K562 (cell line): Measurements from ENCODE around the gene PSRC1. TPM values are rescaled to one million over a fixed set of nuclear protein-coding genes. Genes with fewer than 3 reads are reported as not detected.

ENCODE experiments used
- ARHGAP35 ChIP-seq: fragments of 450-650 bp; IDR thresholded peaks from 2 replicates; pipeline ENCODE4 v1.6.1; 2018; ENCODE audit not compliant: partially characterized antibody
- BRF2 ChIP-seq: IDR thresholded peaks from 3 replicates; pipeline ENCODE4 v1.6.1; 2011; ENCODE audit warnings: borderline replicate concordance, mild to moderate bottlenecking; ENCODE audit not compliant: insufficient read length, insufficient read depth
- FOXK2 ChIP-seq, 2 experiments: fragments of 450-650 bp; IDR thresholded peaks in 1 of 2; conservative IDR thresholded peaks in 1 of 2; 2 replicates each; pipeline ENCODE4 v1.6.1; 2016; ENCODE audit warnings: low read depth in 2 of 2, mild to moderate bottlenecking in 1 of 2
- GATA2 ChIP-seq: sonication (generic); formaldehyde crosslinking; IDR thresholded peaks from 2 replicates; pipeline ENCODE4 v1.4.0; 2020; ENCODE audit warnings: mild to moderate bottlenecking, missing genetic modification reagents
- ILF3 ChIP-seq: fragments of 450-650 bp; IDR thresholded peaks from 2 replicates; pipeline ENCODE4 v1.6.1; 2018; ENCODE audit warnings: antibody characterized with exemption, mild to moderate bottlenecking, moderate library complexity, borderline replicate concordance
- KHSRP ChIP-seq: fragments of 450-650 bp; IDR thresholded peaks from 2 replicates; pipeline ENCODE4 v1.6.1; 2017
- NR4A1 ChIP-seq, 2 experiments: fragments of 250-450 bp in 1 of 2; fragments of 450-650 bp in 1 of 2; sonication (Bioruptor Pico) in 1 of 2; IDR thresholded peaks; 2 replicates each; pipeline versions ENCODE4 v1.4.0 to v1.6.1; 2016 to 2020; ENCODE audit warnings: mild to moderate bottlenecking in 2 of 2, missing compliant biosample characterization in 1 of 2, missing genetic modification characterization in 1 of 2, moderate library complexity in 1 of 2
- PKNOX1 ChIP-seq: fragments of 450-650 bp; IDR thresholded peaks from 2 replicates; pipeline ENCODE4 v1.6.1; 2016
- SMAD4 ChIP-seq: fragments of 250-450 bp; sonication (Bioruptor Pico); conservative IDR thresholded peaks from 2 replicates; pipeline ENCODE4 v1.8.0; 2021; ENCODE audit warnings: inconsistent platforms, mild to moderate bottlenecking, moderate library complexity
- SMARCB1 ChIP-seq: IDR thresholded peaks from 2 replicates; pipeline ENCODE4 v1.6.1; 2011; ENCODE audit warnings: improper control_type of control experiment, low read depth; ENCODE audit not compliant: insufficient read length
- STAT5B ChIP-seq: fragments of 250-450 bp; sonication (Bioruptor Pico); IDR thresholded peaks from 2 replicates; pipeline ENCODE4 v1.8.0; 2021; ENCODE audit warnings: mild to moderate bottlenecking, inconsistent platforms
- TAF15 ChIP-seq: fragments of 200-400 bp; formaldehyde crosslinking; IDR thresholded peaks from 2 replicates; pipeline ENCODE4 v1.6.1; 2017; ENCODE audit warnings: mild to moderate bottlenecking, low read depth, low read length, moderate library complexity
- TFE3 ChIP-seq: fragments of 450-650 bp; formaldehyde crosslinking; IDR thresholded peaks from 2 replicates; pipeline ENCODE4 v1.4.0; 2020; ENCODE audit warnings: mild to moderate bottlenecking, mixed read lengths
- ZBTB34 ChIP-seq: fragments of 250-450 bp; sonication (Bioruptor Pico); IDR thresholded peaks from 2 replicates; pipeline ENCODE4 v1.8.0; 2021; ENCODE audit warnings: mild to moderate bottlenecking, moderate library complexity
- ZNF512 ChIP-seq: IDR thresholded peaks from 2 replicates; pipeline ENCODE4 v1.6.1; 2016; ENCODE audit warnings: missing genetic modification characterization, missing compliant biosample characterization
- ZNF76 ChIP-seq: fragments of 250-450 bp; sonication (Bioruptor Pico); IDR thresholded peaks from 2 replicates; pipeline ENCODE4 v1.4.0; 2020; ENCODE audit warnings: mild to moderate bottlenecking, moderate library complexity, borderline replicate concordance
- polyA plus RNA-seq, 8 experiments: library from polyadenylated mRNA; depleted of rRNA in 4 of 8; stranded (reverse) in 5 of 8; unstranded in 3 of 8; fragments of >200 nt; fragmentation: Nextera tagmentation in 2 of 8; fragmentation: Illumina TruSeq in 1 of 8; extraction: Ambion mirVana in 2 of 8; extraction: Trizol in 1 of 8; gene quantifications; 2 replicates each; pipeline versions ENCODE4 v1.2.1 to v1.2.3, GENCODE V29; 2011 to 2014; ENCODE audit warnings: inconsistent platforms in 1 of 8, missing spikeins in 1 of 8
- total RNA-seq, 7 experiments: library from RNA; depleted of rRNA in 6 of 7; stranded (reverse); fragments of >200 nt in 6 of 7; fragmentation: Illumina TruSeq in 2 of 7; extraction: Trizol in 2 of 7; gene quantifications; 2 replicates each; pipeline versions ENCODE4 v1.2.1 to v1.2.3, GENCODE V29; 2011 to 2021; ENCODE audit warnings: low replicate concordance in 1 of 7

PSRC1 gene
- total and polyA plus RNA-seq, 9 of the 15 experiments (the other 6 are each of a cell fraction or from before 2014, with no cell fraction given) = 6.5 to 65.2 (median 39.3) TPM

- TF ChIP-seq PKNOX1 = peak; percentile 80
- TF ChIP-seq SMARCB1 = no peak
- TF ChIP-seq STAT5B (CRISPR knock-in tag) = no peak
- 0 out of 2 replicates have a peak, but pooled peaks have one; percentile 21 for TF ChIP-seq SMAD4 (CRISPR knock-in tag)
- no peak; a peak in 1 of 4 replicates for TF ChIP-seq FOXK2 (conservative IDR thresholded peaks at IDR 0.05 in 1 of 2, IDR thresholded peaks at IDR 0.05 in 1 of 2; ENCODE audit: low read depth in 2 of 2)
- TF ChIP-seq TFE3 (CRISPR knock-in tag) = no peak
- TF ChIP-seq ZBTB34 = no peak
- TF ChIP-seq ILF3 = no peak
- TF ChIP-seq ARHGAP35 = no peak
- TF ChIP-seq ZNF76 (CRISPR knock-in tag) = no peak
- TF ChIP-seq BRF2 = no peak
- TF ChIP-seq KHSRP = no peak
- no peak for TF ChIP-seq ZNF512
- TF ChIP-seq NR4A1 (CRISPR knock-in tag; IDR thresholded peaks at IDR 0.05) = no peak
- TF ChIP-seq NR4A1 (tag; IDR thresholded peaks at IDR 0.05) = no peak
- TF ChIP-seq GATA2 (CRISPR knock-in tag) = 0 out of 2 replicates have a peak, but pooled peaks have one; percentile 6
- TF ChIP-seq TAF15 = no peak
- TF ChIP-seq, all 486 proteins: peak for 15
Observed at GRCh38 chr1:109275706-109276345, 7.1 kb downstream of the PSRC1 start (continued).
